OCI-LY1 (cell line): ENCODE data around the gene TLR4.

ENCODE experiments used
- H2AFZ ChIP-seq: fragments of 200-600 bp; sonication (generic), shearing (Covaris generic); 2 replicates; pipeline ENCODE4 v1.6.0; 2014; ENCODE audit warnings: antibody characterized with exemption, mild to moderate bottlenecking, low read length
- H3F3A ChIP-seq: fragments of 200-600 bp; sonication (generic), shearing (Covaris generic); 2 replicates; pipeline ENCODE4 v1.6.0; 2014; ENCODE audit warnings: mild to moderate bottlenecking, antibody characterized with exemption, low read length, moderate library complexity; ENCODE audit not compliant: insufficient read depth
- H3K27ac ChIP-seq: fragments of 200-600 bp; sonication (generic); 2 replicates; pipeline ENCODE4 v1.5.1; 2014; ENCODE audit warnings: low read length, mixed run types, mild to moderate bottlenecking, low read depth; ENCODE audit not compliant: poor library complexity, severe bottlenecking
- H3K27me3 ChIP-seq: fragments of 200-600 bp; sonication (generic); 2 replicates; pipeline ENCODE4 v1.6.0; 2014; ENCODE audit warnings: antibody characterized with exemption, mild to moderate bottlenecking, low read length, moderate library complexity; ENCODE audit not compliant: insufficient read depth
- H3K36me3 ChIP-seq: fragments of 200-600 bp; sonication (generic); 2 replicates; pipeline ENCODE4 v1.6.1; 2014; ENCODE audit warnings: mild to moderate bottlenecking, antibody characterized with exemption, low read length, moderate library complexity, mixed read lengths; ENCODE audit not compliant: insufficient read depth
- H3K4me1 ChIP-seq: fragments of 200-600 bp; sonication (generic); 2 replicates; pipeline ENCODE4 v1.5.1; 2014; ENCODE audit warnings: mild to moderate bottlenecking, low read length, moderate library complexity; ENCODE audit not compliant: insufficient read depth, severe bottlenecking
- H3K4me2 ChIP-seq: fragments of 200-600 bp; sonication (generic), shearing (Covaris generic); 2 replicates; pipeline ENCODE4 v1.6.1; 2014; ENCODE audit warnings: low read length
- H3K4me3 ChIP-seq: fragments of 200-600 bp; sonication (generic); 2 replicates; pipeline ENCODE4 v1.5.1; 2014; ENCODE audit warnings: low read length, low read depth, mild to moderate bottlenecking, mixed read lengths; ENCODE audit not compliant: poor library complexity, severe bottlenecking
- H3K79me2 ChIP-seq: fragments of 200-600 bp; shearing (Covaris generic); 2 replicates; pipeline ENCODE4 v1.6.1; 2016; ENCODE audit warnings: mixed run types, low read length, mixed read lengths; ENCODE audit not compliant: insufficient read depth
- H3K9ac ChIP-seq: fragments of 200-600 bp; sonication (generic), shearing (Covaris generic); 2 replicates; pipeline ENCODE4 v1.6.1; 2014; ENCODE audit warnings: mild to moderate bottlenecking, low read length, mixed read lengths
- H3K9me2 ChIP-seq: fragments of 200-600 bp; sonication (generic), shearing (Covaris generic); 2 replicates; pipeline ENCODE4 v1.6.1; 2014; ENCODE audit warnings: low read depth, mild to moderate bottlenecking, low read length, mixed read lengths
- H3K9me3 ChIP-seq: fragments of 200-600 bp; shearing (Covaris generic); 2 replicates; pipeline ENCODE4 v1.6.1; 2014; ENCODE audit warnings: low read length, mixed read lengths
- H4K20me1 ChIP-seq: fragments of 200-600 bp; sonication (generic), shearing (Covaris generic); 2 replicates; pipeline ENCODE4 v1.6.0; 2016; ENCODE audit warnings: mild to moderate bottlenecking, low read length; ENCODE audit not compliant: insufficient read depth
- EZH2 ChIP-seq: fragments of 200-600 bp; sonication (generic), shearing (Covaris generic); IDR thresholded peaks from 2 replicates; pipeline ENCODE4 v1.8.0; 2017; ENCODE audit warnings: borderline replicate concordance, mixed run types, mild to moderate bottlenecking, antibody characterized with exemption, low read length, moderate library complexity, mixed read lengths
- TF ChIP-seq, protein P1 (sequence below): fragments of 200-600 bp; sonication (generic), shearing (Covaris generic); IDR thresholded peaks from 2 replicates; pipeline ENCODE4 v1.5.1; 2017; ENCODE audit warnings: mild to moderate bottlenecking, antibody characterized with exemption, low read length, moderate library complexity, mixed read lengths

TLR4 gene

DNA sequence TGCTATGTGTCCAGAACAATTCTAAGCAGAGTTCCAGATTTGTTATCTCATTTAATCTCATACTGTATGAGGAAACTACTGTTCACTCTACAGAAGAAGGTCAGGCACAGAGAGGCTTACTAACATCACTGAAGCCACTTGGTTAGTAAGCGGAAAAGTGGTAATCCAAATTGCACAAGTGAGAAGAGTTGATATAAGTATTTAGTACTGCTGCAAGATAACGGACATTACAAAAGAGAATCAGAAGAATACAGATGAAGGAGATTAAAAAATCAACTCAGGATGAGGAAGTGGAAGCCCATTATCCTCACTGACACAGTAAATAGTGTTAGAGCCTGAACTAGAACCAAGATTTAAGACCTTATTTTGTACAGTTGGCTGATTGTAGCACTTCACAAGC, 22.3 kb upstream of the TLR4 start:
- H2AFZ ChIP-seq: no peak overlapping the region
- H3F3A ChIP-seq: no peaks in the 10 kb centered on the region
- no peak overlapping the region for H3K27ac ChIP-seq

DNA sequence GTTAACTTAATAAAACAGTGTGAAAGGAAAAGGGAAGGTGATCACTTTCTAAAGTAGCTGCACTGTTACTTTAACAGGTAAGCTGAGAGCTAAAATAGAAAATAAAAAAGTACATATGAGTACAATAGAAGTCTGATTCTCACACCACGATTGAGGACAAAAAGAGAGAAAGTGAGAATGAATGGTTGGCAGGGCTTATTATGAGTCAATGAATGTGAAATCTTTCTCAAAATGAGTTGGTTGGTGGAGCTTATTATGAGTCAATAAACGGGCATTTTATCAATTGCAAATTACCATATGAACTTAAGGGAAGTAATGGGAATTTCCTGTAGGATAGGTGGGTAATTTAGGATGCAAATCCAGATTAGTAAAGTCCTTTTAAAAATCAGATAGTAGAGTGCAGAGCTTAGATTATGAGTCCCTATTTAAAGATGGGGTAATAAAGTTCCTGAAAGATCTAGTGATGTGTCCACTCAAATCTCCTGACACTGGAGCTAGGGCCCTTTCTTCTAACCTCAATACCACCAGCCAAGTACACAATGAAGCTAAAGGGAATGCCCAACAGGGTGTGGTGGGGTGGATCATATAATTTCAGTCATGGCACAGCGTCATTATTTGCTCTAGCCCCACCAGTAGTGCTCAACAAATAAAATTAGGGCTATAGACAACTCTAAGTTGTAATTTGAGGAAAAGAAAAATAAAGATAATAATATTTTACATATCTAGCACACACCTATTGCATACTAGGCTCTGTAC, 21.1 kb upstream of the TLR4 start:
- H4K20me1 ChIP-seq: no peaks in the 10 kb centered on the region
- no peak overlapping the region for H3K4me2 ChIP-seq
- no peaks in the 10 kb centered on the region for H3K9me3 ChIP-seq
- H3K4me1 ChIP-seq: no peaks in the 10 kb centered on the region
- TF ChIP-seq, protein P1, sequence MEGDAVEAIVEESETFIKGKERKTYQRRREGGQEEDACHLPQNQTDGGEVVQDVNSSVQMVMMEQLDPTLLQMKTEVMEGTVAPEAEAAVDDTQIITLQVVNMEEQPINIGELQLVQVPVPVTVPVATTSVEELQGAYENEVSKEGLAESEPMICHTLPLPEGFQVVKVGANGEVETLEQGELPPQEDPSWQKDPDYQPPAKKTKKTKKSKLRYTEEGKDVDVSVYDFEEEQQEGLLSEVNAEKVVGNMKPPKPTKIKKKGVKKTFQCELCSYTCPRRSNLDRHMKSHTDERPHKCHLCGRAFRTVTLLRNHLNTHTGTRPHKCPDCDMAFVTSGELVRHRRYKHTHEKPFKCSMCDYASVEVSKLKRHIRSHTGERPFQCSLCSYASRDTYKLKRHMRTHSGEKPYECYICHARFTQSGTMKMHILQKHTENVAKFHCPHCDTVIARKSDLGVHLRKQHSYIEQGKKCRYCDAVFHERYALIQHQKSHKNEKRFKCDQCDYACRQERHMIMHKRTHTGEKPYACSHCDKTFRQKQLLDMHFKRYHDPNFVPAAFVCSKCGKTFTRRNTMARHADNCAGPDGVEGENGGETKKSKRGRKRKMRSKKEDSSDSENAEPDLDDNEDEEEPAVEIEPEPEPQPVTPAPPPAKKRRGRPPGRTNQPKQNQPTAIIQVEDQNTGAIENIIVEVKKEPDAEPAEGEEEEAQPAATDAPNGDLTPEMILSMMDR: no peak
- no peak for TF ChIP-seq EZH2
- H3K36me3 ChIP-seq: no peaks in the 10 kb centered on the region
- no peak overlapping the region for H3K4me3 ChIP-seq
- no peaks in the 10 kb centered on the region for H3K9me2 ChIP-seq
- H2AFZ ChIP-seq: no peak overlapping the region
- H3K27me3 ChIP-seq: no peaks in the 10 kb centered on the region
- H3F3A ChIP-seq: no peaks in the 10 kb centered on the region
- no peak overlapping the region for H3K9ac ChIP-seq
- H3K79me2 ChIP-seq: no peaks in the 10 kb centered on the region
- H3K27ac ChIP-seq: no peak overlapping the region

More for the DNA sequence above, 22.3 kb upstream of the TLR4 start:
- TF ChIP-seq EZH2: no peak
- TF ChIP-seq, protein P1: no peak
- no peak overlapping the region for H3K4me2 ChIP-seq
- no peaks in the 10 kb centered on the region for H3K36me3 ChIP-seq
- H4K20me1 ChIP-seq: no peaks in the 10 kb centered on the region
- H3K9me2 ChIP-seq: no peaks in the 10 kb centered on the region
- H3K9ac ChIP-seq: no peak overlapping the region
- no peak overlapping the region for H3K4me3 ChIP-seq
- H3K27me3 ChIP-seq: no peaks in the 10 kb centered on the region
- H3K4me1 ChIP-seq: no peaks in the 10 kb centered on the region
- no peaks in the 10 kb centered on the region for H3K9me3 ChIP-seq
- H3K79me2 ChIP-seq: no peaks in the 10 kb centered on the region

DNA sequence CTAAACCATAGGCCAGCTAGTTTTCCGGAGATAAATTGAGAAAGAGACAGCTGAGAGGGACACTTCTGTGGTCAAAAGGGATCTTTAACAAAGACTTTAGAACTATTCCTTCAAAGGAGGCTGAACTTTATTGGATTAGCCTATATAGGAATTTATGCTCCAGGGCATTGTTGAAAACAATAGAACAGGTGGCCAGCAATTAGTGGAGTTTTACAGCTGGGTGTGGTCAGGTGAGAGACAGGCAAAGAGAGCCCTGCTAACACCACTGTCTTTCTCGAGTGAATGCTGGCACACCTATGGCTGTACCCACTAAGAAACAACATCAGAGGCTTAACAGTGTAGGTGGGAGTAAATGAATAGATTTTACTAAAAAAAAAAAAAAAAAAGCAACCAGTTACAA, 16.7 kb upstream of the TLR4 start:
- TF ChIP-seq, protein P1: no peak
- TF ChIP-seq EZH2: no peak
- H3K9me2 ChIP-seq: no peaks in the 10 kb centered on the region
- H3K79me2 ChIP-seq: no peaks in the 10 kb centered on the region

More for the DNA sequence above, 16.7 kb upstream of the TLR4 start:
- Histone ChIP-seq H3K9ac (no peak overlapping the region), H3K27me3 (no peaks in the 10 kb centered on the region), H3K27ac (no peak overlapping the region), H3K4me2 (no peak overlapping the region), H3K36me3 (no peaks in the 10 kb centered on the region), H3K4me3 (no peak overlapping the region), H3F3A (no peaks in the 10 kb centered on the region), H3K9me3 (no peaks in the 10 kb centered on the region), H2AFZ (no peak overlapping the region), H4K20me1 (no peaks in the 10 kb centered on the region), H3K4me1 (no peaks in the 10 kb centered on the region)
